HepG2 (cell line): ENCODE results near the gene VAC14. TPM values are rescaled to one million over a fixed set of nuclear protein-coding genes. Genes with fewer than 3 reads are reported as not detected.
A peak's percentile ranks its signal among the peaks of the same experiment; 100 is the strongest.

Experiments
- ERF ChIP-seq: IDR thresholded peaks from 2 replicates; pipeline ENCODE4 v1.6.1; 2018; ENCODE audit warnings: missing biosample characterization, missing genetic modification reagents
- GFI1 ChIP-seq: sonication (generic); formaldehyde crosslinking; IDR thresholded peaks from 2 replicates; pipeline ENCODE4 v1.5.0; 2020; ENCODE audit warnings: missing genetic modification reagents, mild to moderate bottlenecking, borderline replicate concordance
- KAT8 ChIP-seq: IDR thresholded peaks from 2 replicates; pipeline ENCODE4 v1.6.1; 2016; ENCODE audit warnings: missing genetic modification reagents, missing compliant biosample characterization
- MED13 ChIP-seq: sonication (generic); formaldehyde crosslinking; IDR thresholded peaks from 2 replicates; pipeline ENCODE4 v1.5.0; 2020; ENCODE audit warnings: missing genetic modification reagents
- RAD51 ChIP-seq: fragments of 450-650 bp; IDR thresholded peaks from 2 replicates; pipeline ENCODE4 v1.6.1; 2016; ENCODE audit warnings: borderline replicate concordance
- SMC3 ChIP-seq: IDR thresholded peaks from 2 replicates; pipeline ENCODE4 v1.6.1; 2011; ENCODE audit warnings: low read length, improper control_type of control experiment
- ZKSCAN1 ChIP-seq: fragments of 150-350 bp; IDR thresholded peaks from 2 replicates; pipeline ENCODE4 v1.6.1; 2014; ENCODE audit warnings: low read length
- ZNF124 ChIP-seq: sonication (generic); formaldehyde crosslinking; IDR thresholded peaks from 2 replicates; pipeline ENCODE4 v1.4.0; 2020; ENCODE audit warnings: missing genetic modification reagents
- ZNF333 ChIP-seq: sonication (generic); formaldehyde crosslinking; IDR thresholded peaks from 2 replicates; pipeline ENCODE4 v1.4.0; 2020; ENCODE audit warnings: mild to moderate bottlenecking, missing genetic modification reagents, borderline replicate concordance
- ZNF674 ChIP-seq: sonication (generic); formaldehyde crosslinking; IDR thresholded peaks from 2 replicates; pipeline ENCODE4 v1.5.0; 2020; ENCODE audit warnings: low read depth, mild to moderate bottlenecking, missing genetic modification reagents
- polyA plus RNA-seq, 8 experiments: library from polyadenylated mRNA; depleted of rRNA in 3 of 8; stranded (reverse) in 7 of 8; unstranded in 1 of 8; fragments of >200 nt; fragmentation: Illumina TruSeq in 4 of 8; extraction: Trizol in 4 of 8; gene quantifications; 2 replicates each; pipeline versions ENCODE4 v1.2.1 to v1.2.3, GENCODE V29; 2011 to 2016; ENCODE audit warnings: low read depth in 4 of 8, missing spikeins in 1 of 8, mixed read lengths in 1 of 8; ENCODE audit not compliant: insufficient read depth in 1 of 8
- total RNA-seq, 5 experiments: library from RNA; depleted of rRNA; stranded (reverse); fragments of >200 nt; fragmentation: Illumina TruSeq; extraction: Trizol; gene quantifications; 2 replicates each; pipeline ENCODE4 v1.2.3, GENCODE V29; 2016; ENCODE audit warnings: low read depth in 1 of 5
- TF ChIP-seq, protein P1 (sequence below): sonication (generic); formaldehyde crosslinking; IDR thresholded peaks from 2 replicates; pipeline ENCODE4 v1.8.0; 2022; ENCODE audit warnings: low read depth, missing genetic modification reagents
- TF ChIP-seq, protein P2 (sequence below): sonication (generic); formaldehyde crosslinking; IDR thresholded peaks from 2 replicates; pipeline ENCODE4 v1.5.0; 2020; ENCODE audit warnings: mild to moderate bottlenecking, missing genetic modification reagents, borderline replicate concordance
- TF ChIP-seq, protein P3 (sequence below): sonication (generic); formaldehyde crosslinking; conservative IDR thresholded peaks from 2 replicates; pipeline ENCODE4 v1.8.0; 2022; ENCODE audit warnings: mild to moderate bottlenecking, moderate library complexity, missing genetic modification reagents
- TF ChIP-seq, protein P4 (sequence below): sonication (generic); formaldehyde crosslinking; IDR thresholded peaks from 2 replicates; pipeline ENCODE4 v1.8.0; 2022; ENCODE audit warnings: missing genetic modification reagents, mild to moderate bottlenecking, moderate library complexity, borderline replicate concordance
- TF ChIP-seq, protein P5 (sequence below): sonication (generic); formaldehyde crosslinking; IDR thresholded peaks from 2 replicates; pipeline ENCODE4; 2020; ENCODE audit warnings: missing genetic modification reagents, mild to moderate bottlenecking, borderline replicate concordance

Gene VAC14
- total and polyA plus RNA-seq, 2 of the 13 experiments (the other 11 are each of a cell fraction or from before 2014, with no cell fraction given) = 23.5 to 24.6 TPM

DNA sequence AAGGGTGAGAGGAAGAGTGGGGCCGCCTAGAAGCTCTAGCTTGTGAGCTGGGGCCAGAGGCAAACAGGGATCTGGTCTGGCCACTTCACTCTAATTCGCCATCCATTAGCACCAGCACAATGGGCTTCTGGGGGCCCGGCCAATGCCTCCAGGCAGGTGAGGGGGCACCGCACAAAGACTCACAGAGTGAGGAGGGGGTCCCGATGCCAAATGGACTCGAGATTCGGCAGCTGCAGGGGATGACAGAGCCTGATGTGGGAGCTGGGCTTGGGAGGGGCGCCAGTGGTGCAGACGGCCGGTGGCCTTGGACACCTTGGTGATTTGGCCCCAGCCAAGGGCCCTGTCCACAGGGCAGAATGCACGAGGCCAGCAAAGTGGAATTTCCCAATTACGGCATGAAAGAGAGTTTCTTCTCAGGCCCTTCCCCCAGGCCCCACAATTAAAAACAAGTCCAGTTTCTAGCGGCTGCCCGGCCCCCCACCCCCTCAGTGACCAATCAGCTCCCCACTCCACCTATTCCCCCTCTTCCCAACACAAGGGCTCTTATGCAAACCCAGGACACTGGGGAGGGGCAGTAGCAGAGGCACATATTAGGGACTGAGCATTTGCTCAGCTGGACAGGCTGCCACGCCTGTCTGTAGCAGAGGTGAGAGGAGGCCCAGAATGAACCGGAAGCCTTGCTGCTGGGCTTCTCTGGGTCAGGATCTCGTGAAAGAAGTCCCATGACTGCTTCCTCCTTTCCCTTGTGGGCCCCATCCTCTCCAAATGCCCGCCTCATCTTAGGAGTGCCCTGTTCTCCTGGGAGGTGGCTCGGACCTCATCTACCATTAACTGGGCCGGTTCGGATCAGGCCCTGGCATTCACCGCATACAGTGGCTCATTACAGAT is 75.7 kb downstream of the VAC14 start (continued):
- TF ChIP-seq, protein P1, sequence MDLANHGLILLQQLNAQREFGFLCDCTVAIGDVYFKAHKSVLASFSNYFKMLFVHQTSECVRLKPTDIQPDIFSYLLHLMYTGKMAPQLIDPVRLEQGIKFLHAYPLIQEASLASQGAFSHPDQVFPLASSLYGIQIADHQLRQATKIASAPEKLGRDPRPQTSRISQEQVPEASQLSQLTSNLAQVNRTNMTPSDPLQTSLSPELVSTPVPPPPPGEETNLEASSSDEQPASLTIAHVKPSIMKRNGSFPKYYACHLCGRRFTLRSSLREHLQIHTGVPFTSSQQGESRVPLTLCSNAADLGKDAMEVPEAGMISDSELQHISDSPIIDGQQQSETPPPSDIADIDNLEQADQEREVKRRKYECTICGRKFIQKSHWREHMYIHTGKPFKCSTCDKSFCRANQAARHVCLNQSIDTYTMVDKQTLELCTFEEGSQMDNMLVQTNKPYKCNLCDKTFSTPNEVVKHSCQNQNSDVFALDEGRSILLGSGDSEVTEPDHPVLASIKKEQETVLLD (CRISPR knock-in tag) = peak; percentile 11
- TF ChIP-seq ZKSCAN1 = peak; percentile 80
- TF ChIP-seq, protein P2, sequence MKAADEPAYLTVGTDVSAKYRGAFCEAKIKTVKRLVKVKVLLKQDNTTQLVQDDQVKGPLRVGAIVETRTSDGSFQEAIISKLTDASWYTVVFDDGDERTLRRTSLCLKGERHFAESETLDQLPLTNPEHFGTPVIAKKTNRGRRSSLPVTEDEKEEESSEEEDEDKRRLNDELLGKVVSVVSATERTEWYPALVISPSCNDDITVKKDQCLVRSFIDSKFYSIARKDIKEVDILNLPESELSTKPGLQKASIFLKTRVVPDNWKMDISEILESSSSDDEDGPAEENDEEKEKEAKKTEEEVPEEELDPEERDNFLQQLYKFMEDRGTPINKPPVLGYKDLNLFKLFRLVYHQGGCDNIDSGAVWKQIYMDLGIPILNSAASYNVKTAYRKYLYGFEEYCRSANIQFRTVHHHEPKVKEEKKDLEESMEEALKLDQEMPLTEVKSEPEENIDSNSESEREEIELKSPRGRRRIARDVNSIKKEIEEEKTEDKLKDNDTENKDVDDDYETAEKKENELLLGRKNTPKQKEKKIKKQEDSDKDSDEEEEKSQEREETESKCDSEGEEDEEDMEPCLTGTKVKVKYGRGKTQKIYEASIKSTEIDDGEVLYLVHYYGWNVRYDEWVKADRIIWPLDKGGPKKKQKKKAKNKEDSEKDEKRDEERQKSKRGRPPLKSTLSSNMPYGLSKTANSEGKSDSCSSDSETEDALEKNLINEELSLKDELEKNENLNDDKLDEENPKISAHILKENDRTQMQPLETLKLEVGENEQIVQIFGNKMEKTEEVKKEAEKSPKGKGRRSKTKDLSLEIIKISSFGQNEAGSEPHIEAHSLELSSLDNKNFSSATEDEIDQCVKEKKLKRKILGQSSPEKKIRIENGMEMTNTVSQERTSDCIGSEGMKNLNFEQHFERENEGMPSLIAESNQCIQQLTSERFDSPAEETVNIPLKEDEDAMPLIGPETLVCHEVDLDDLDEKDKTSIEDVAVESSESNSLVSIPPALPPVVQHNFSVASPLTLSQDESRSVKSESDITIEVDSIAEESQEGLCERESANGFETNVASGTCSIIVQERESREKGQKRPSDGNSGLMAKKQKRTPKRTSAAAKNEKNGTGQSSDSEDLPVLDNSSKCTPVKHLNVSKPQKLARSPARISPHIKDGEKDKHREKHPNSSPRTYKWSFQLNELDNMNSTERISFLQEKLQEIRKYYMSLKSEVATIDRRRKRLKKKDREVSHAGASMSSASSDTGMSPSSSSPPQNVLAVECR (CRISPR knock-in tag) = peak; percentile 60; the same call in 1 of the 2 replicates
- TF ChIP-seq, protein P3, sequence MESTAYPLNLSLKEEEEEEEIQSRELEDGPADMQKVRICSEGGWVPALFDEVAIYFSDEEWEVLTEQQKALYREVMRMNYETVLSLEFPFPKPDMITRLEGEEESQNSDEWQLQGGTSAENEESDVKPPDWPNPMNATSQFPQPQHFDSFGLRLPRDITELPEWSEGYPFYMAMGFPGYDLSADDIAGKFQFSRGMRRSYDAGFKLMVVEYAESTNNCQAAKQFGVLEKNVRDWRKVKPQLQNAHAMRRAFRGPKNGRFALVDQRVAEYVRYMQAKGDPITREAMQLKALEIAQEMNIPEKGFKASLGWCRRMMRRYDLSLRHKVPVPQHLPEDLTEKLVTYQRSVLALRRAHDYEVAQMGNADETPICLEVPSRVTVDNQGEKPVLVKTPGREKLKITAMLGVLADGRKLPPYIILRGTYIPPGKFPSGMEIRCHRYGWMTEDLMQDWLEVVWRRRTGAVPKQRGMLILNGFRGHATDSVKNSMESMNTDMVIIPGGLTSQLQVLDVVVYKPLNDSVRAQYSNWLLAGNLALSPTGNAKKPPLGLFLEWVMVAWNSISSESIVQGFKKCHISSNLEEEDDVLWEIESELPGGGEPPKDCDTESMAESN (CRISPR knock-in tag) = peak; percentile 97
- TF ChIP-seq SMC3 = no peak; the same call in none of the 2 replicates
- TF ChIP-seq, protein P4, sequence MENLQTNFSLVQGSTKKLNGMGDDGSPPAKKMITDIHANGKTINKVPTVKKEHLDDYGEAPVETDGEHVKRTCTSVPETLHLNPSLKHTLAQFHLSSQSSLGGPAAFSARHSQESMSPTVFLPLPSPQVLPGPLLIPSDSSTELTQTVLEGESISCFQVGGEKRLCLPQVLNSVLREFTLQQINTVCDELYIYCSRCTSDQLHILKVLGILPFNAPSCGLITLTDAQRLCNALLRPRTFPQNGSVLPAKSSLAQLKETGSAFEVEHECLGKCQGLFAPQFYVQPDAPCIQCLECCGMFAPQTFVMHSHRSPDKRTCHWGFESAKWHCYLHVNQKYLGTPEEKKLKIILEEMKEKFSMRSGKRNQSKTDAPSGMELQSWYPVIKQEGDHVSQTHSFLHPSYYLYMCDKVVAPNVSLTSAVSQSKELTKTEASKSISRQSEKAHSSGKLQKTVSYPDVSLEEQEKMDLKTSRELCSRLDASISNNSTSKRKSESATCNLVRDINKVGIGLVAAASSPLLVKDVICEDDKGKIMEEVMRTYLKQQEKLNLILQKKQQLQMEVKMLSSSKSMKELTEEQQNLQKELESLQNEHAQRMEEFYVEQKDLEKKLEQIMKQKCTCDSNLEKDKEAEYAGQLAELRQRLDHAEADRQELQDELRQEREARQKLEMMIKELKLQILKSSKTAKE (CRISPR knock-in tag) = peak; percentile 95
- TF ChIP-seq, protein P5, sequence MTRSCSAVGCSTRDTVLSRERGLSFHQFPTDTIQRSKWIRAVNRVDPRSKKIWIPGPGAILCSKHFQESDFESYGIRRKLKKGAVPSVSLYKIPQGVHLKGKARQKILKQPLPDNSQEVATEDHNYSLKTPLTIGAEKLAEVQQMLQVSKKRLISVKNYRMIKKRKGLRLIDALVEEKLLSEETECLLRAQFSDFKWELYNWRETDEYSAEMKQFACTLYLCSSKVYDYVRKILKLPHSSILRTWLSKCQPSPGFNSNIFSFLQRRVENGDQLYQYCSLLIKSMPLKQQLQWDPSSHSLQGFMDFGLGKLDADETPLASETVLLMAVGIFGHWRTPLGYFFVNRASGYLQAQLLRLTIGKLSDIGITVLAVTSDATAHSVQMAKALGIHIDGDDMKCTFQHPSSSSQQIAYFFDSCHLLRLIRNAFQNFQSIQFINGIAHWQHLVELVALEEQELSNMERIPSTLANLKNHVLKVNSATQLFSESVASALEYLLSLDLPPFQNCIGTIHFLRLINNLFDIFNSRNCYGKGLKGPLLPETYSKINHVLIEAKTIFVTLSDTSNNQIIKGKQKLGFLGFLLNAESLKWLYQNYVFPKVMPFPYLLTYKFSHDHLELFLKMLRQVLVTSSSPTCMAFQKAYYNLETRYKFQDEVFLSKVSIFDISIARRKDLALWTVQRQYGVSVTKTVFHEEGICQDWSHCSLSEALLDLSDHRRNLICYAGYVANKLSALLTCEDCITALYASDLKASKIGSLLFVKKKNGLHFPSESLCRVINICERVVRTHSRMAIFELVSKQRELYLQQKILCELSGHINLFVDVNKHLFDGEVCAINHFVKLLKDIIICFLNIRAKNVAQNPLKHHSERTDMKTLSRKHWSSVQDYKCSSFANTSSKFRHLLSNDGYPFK = 0 out of 2 replicates have a peak, but pooled peaks have one; percentile 52
- TF ChIP-seq GFI1 (CRISPR knock-in tag) = 0 out of 2 replicates have a peak, but pooled peaks have one; percentile 10
- no peak for TF ChIP-seq RAD51
- no peak for TF ChIP-seq ZNF674 (CRISPR knock-in tag)
- no peak for TF ChIP-seq ZNF124 (CRISPR knock-in tag)
- TF ChIP-seq KAT8 = peak; percentile 85; the same call in 1 of the 2 replicates
- peak; percentile 95 for TF ChIP-seq ERF (CRISPR knock-in tag)
- peak; percentile 92 for TF ChIP-seq MED13 (CRISPR knock-in tag)
- TF ChIP-seq ZNF333 (CRISPR knock-in tag) = no peak
